MCF 10A (cell line): ENCODE measurements around the gene RIT1. TPM values are rescaled to one million over a fixed set of nuclear protein-coding genes. Genes with fewer than 3 reads are reported as not detected.

Experiments
- BruUV-seq: library from RNA; stranded (reverse); fragments of 400-500 nt; replicated peaks from 2 replicates; lab custom pipeline; 2021; lab: Mats Ljungman, UMichigan
- CTCF ChIA-PET: fragments of 300-600 bp; sonication (Branson Sonifier 250); formaldehyde crosslinking; extraction: SDS; loops from one replicate; lab custom pipeline; 2021; ENCODE audit warnings: antibody characterized with exemption, inconsistent platforms; lab: Yijun Ruan, JAX
- POLR2A ChIA-PET: fragments of 300-600, 350-650 bp; sonication (Branson Sonifier 250); formaldehyde crosslinking; extraction: SDS; loops from one replicate; lab custom pipeline; 2020; ENCODE audit warnings: antibody characterized with exemption, inconsistent platforms; lab: Yijun Ruan, JAX
- DNase-seq: peaks from one replicate; pipeline ENCODE4 v3.0.0-alpha.2; 2018; ENCODE audit not compliant: unreplicated experiment
- H3K27ac Mint-ChIP-seq: one replicate; pipeline ENCODE4 v1.8.0; 2022; ENCODE audit warnings: mild to moderate bottlenecking, low read depth, mixed read lengths; ENCODE audit not compliant: unreplicated experiment
- H3K27me3 Mint-ChIP-seq: one replicate; pipeline ENCODE4 v1.8.0; 2022; ENCODE audit warnings: mixed read lengths; ENCODE audit not compliant: insufficient read depth, unreplicated experiment
- H3K36me3 Mint-ChIP-seq: one replicate; pipeline ENCODE4 v1.8.0; 2022; ENCODE audit warnings: mild to moderate bottlenecking, moderate library complexity, mixed read lengths; ENCODE audit not compliant: insufficient read depth, unreplicated experiment
- H3K4me1 Mint-ChIP-seq: one replicate; pipeline ENCODE4 v1.8.0; 2022; ENCODE audit warnings: mixed read lengths; ENCODE audit not compliant: insufficient read depth, unreplicated experiment
- H3K4me3 Mint-ChIP-seq: one replicate; pipeline ENCODE4 v1.8.0; 2022; ENCODE audit warnings: mild to moderate bottlenecking, moderate library complexity, mixed read lengths; ENCODE audit not compliant: unreplicated experiment
- H3K9me3 Mint-ChIP-seq: one replicate; pipeline ENCODE4 v1.8.0; 2022; ENCODE audit warnings: mixed read lengths; ENCODE audit not compliant: unreplicated experiment
- intact Hi-C: fragments of 100-400 bp; cut with micrococcal nuclease; formaldehyde crosslinking; loops from 2 replicates; pipeline ENCODE4 v1.14.1; 2022
- total RNA-seq: library from RNA; stranded (reverse); gene quantifications from 2 replicates; pipeline ENCODE4 v1.2.3, GENCODE V29; 2022
- TF ChIP-seq, protein P1 (sequence below): fragments of 200-600 bp; IDR thresholded peaks from one replicate; pipeline ENCODE4 v1.8.0; 2022; ENCODE audit warnings: antibody characterized with exemption, mild to moderate bottlenecking; ENCODE audit not compliant: unreplicated experiment

The RIT1 gene
- total RNA-seq, 1 experiment from 2014 or later = 36.2 TPM

DNA sequence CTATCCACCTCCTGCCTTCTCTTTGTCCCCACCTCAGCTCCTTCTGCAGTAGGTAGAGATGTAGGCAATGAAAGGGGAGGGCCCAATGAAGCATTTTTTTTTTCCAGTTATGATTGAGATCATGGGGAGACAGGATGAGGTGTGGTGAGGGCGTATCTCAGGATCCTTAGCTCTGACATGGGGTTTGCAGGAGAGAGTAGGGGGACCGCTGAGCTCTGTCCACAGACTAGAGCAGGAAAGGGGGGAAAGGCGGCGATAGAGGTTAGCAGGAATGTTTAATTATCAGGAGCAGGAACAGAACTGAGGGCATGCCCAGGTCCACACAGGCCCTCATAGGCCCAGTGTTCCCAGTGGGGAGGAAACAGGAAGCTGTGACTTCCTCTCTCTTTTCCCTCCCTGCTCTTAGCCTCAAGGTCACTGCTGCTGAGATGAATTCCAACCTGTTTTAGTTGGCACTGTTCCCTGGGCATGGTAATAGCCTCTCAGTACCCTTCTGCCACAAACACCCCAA lies 29.4 kb upstream of the RIT1 start:
- no peaks in the 10 kb centered on the region for H3K9me3 Mint-ChIP-seq
- intact Hi-C loops = no loop called here
- H3K4me1 Mint-ChIP-seq = peaks cover 46% of the 10 kb centered on the region
- peak overlapping the region; percentile 64 for H3K27ac Mint-ChIP-seq
- TF ChIP-seq, protein P1, sequence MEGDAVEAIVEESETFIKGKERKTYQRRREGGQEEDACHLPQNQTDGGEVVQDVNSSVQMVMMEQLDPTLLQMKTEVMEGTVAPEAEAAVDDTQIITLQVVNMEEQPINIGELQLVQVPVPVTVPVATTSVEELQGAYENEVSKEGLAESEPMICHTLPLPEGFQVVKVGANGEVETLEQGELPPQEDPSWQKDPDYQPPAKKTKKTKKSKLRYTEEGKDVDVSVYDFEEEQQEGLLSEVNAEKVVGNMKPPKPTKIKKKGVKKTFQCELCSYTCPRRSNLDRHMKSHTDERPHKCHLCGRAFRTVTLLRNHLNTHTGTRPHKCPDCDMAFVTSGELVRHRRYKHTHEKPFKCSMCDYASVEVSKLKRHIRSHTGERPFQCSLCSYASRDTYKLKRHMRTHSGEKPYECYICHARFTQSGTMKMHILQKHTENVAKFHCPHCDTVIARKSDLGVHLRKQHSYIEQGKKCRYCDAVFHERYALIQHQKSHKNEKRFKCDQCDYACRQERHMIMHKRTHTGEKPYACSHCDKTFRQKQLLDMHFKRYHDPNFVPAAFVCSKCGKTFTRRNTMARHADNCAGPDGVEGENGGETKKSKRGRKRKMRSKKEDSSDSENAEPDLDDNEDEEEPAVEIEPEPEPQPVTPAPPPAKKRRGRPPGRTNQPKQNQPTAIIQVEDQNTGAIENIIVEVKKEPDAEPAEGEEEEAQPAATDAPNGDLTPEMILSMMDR = no peak
- DNase-seq = peak; percentile 96
- H3K36me3 Mint-ChIP-seq = peaks cover 13% of the 10 kb centered on the region
- H3K4me3 Mint-ChIP-seq = peak overlapping the region; percentile 11
- no peaks in the 10 kb centered on the region for H3K27me3 Mint-ChIP-seq
- POLR2A ChIA-PET = interaction anchor here (0.6 to 9.6 kb wide), 22 partner anchors 8 to 342 kb away, joined by 3 to 196 read pairs (median 4); partner anchors contain the start of genes ARHGEF2, SMG5 and SSR2
- CTCF ChIA-PET = interaction anchor here (0.6 to 5.7 kb wide), 15 partner anchors 10 to 286 kb away, joined by 3 to 175 read pairs (median 5); partner anchors contain the start of genes ARHGEF2 and SSR2
- TSS peak; percentile 22 for BruUV-seq

DNA sequence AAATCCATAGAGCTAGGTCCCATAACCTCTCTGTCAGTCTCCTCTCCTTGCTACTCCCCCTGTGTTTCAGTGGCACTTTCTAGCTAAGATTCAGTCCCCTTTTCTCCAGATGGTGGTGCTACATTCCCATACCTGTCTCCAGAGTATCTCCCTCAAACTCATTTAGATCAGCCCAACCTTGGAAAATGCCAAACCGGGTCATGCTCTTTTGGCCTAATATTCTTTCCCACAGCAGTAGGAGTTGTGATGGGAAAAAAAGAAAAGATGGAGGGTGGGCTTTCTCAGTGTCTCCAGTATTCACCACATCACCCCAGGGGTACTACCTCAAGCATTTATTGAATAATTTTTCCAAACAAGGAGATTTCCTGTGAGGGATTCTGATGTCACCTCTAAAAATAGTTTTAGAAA lies 27.1 kb upstream of the RIT1 start:
- CTCF ChIA-PET = interaction anchor here (0.6 to 5.7 kb wide), 23 partner anchors 8 to 658 kb away, joined by 3 to 175 read pairs (median 7); partner anchors contain the start of gene ARHGEF2
- H3K4me3 Mint-ChIP-seq = no peak overlapping the region
- no peak overlapping the region for H3K27ac Mint-ChIP-seq
- H3K4me1 Mint-ChIP-seq = peaks cover 35% of the 10 kb centered on the region
- no peaks in the 10 kb centered on the region for H3K9me3 Mint-ChIP-seq
- intact Hi-C loops = loop anchor here (1.0 to 2.0 kb wide), 4 partner anchors 25 to 128 kb away; partner anchors contain the start of gene LAMTOR2
- H3K36me3 Mint-ChIP-seq = peaks cover 6% of the 10 kb centered on the region
- H3K27me3 Mint-ChIP-seq = no peaks in the 10 kb centered on the region
- no TSS peak for BruUV-seq
- DNase-seq = peak; percentile 90
- TF ChIP-seq, protein P1 = peak; percentile 65
- POLR2A ChIA-PET = interaction anchor here (0.6 to 9.6 kb wide), 12 partner anchors 8 to 547 kb away, joined by 3 to 196 read pairs (median 4); partner anchors contain the start of genes ARHGEF2 and LAMTOR2

DNA sequence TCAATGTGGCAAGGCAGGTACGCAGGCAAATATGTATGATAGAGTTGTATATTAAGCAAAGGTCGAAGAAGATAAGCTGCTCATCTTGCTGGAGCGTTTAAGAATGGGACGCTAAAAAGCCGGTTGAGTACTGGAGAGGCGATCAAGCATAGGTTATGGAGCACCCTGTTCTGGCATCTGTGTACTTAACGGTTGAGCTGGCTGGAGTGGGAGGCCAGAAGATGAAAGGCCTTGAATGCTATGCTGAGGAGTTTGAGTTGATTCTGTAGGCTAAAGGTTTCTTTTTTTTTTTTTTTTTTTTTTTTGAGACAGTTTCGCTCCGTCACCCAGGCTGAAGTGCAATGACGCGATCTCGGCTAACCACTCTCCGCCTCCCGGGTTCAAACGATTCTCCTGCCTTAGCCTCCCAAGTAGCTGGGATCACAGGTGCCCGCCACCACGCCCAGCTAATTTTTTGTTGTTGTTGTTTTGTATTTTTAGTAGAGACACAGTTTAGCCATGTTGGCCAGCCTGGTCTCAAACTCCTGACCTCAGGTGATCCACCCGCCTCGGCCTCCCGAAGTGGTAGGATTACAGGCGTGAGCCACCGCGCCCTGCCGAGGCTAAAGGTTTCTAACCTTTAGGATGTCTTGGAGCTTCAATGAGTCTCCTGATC lies 23.9 kb upstream of the RIT1 start:
- Mint-ChIP-seq H3K27me3 (no peaks in the 10 kb centered on the region), H3K36me3 (no peaks in the 10 kb centered on the region), H3K4me1 (peaks cover 31% of the 10 kb centered on the region), H3K4me3 (no peak overlapping the region), H3K9me3 (no peaks in the 10 kb centered on the region), H3K27ac (no peak overlapping the region)
- BruUV-seq = TSS peak; percentile 93
- DNase-seq = no peak
- CTCF ChIA-PET = interaction anchor here (0.6 to 4.9 kb wide), 12 partner anchors 13 to 186 kb away, joined by 3 to 55 read pairs (median 4); partner anchors contain the start of gene ARHGEF2
- intact Hi-C loops = loop anchor here (1.0 kb wide), 1 partner anchor 48 kb away; no protein-coding TSS in a partner anchor
- POLR2A ChIA-PET = interaction anchor here (0.6 to 6.8 kb wide), 25 partner anchors 8 to 964 kb away, joined by 3 to 294 read pairs (median 14); partner anchors contain the start of genes ARHGEF2, GON4L, LAMTOR2 and LMNA
- TF ChIP-seq, protein P1 = no peak
